Right lobe of liver (tissue), 6 donors: ENCODE data around the gene RFX8. TPM values are rescaled to one million over a fixed set of nuclear protein-coding genes. Genes with fewer than 3 reads are reported as not detected.

ENCODE experiments used
- ATAC-seq, 4 donors: fragments of 200-7000 bp; cut with Tn5 transposase; one replicate each; pipeline ENCODE4 v1.9.1; 2020; ENCODE audit warnings: mild to moderate bottlenecking in 4 of 4, moderate library complexity in 4 of 4
- DNase-seq, 3 donors: peaks; one replicate each; pipeline ENCODE4 v3.0.0-alpha.2; 2020
- H3K27ac ChIP-seq, 3 donors: fragments of 200-600 bp; one replicate each; pipeline ENCODE4 v1.8.0; 2022
- H3K27me3 ChIP-seq, 2 donors: fragments of 200-600 bp; one replicate each; pipeline ENCODE4 v1.8.0; 2022
- H3K36me3 ChIP-seq, 4 donors: fragments of 200-600 bp; sonication (generic) in 1 of 4; one replicate each; pipeline versions ENCODE4 v1.5.1 to v1.8.0; 2017 to 2022; ENCODE audit warnings: control low read depth in 1 of 4
- H3K4me1 ChIP-seq, 4 donors: fragments of 200-600 bp; sonication (generic) in 1 of 4; one replicate each; pipeline versions ENCODE4 v1.5.1 to v1.8.0; 2017 to 2022; ENCODE audit warnings: control low read depth in 1 of 4
- H3K4me3 ChIP-seq, 3 donors: fragments of 200-600 bp; one replicate each; pipeline ENCODE4 v1.8.0; 2022
- H3K9me3 ChIP-seq, 4 donors: fragments of 200-600 bp; sonication (generic) in 1 of 4; one replicate each; pipeline versions ENCODE4 v1.5.1 to v1.8.0; 2017 to 2022; ENCODE audit warnings: control low read depth in 1 of 4
- CTCF ChIP-seq, 4 donors: fragments of 200-600 bp in 3 of 4; fragments of 450-650 bp in 1 of 4; IDR thresholded peaks; one replicate each; pipeline versions ENCODE4 v1.5.1 to v1.8.0; 2016 to 2022; ENCODE audit warnings: antibody characterized with exemption in 4 of 4, mild to moderate bottlenecking in 2 of 4
- POLR2A ChIP-seq: fragments of 450-650 bp; IDR thresholded peaks from one replicate; pipeline ENCODE4 v1.6.1; 2017; ENCODE audit warnings: antibody characterized with exemption, mild to moderate bottlenecking
- WGBS: methylation state at CpG from one replicate; pipeline ENCODE4 v1.1.6; 2018; ENCODE audit warnings: low coverage, low lambda C conversion rate; ENCODE audit not compliant: insufficient coverage; ENCODE audit errors: missing lambda C conversion rate; 5-methylcytosine and 5-hydroxymethylcytosine counted together
- intact Hi-C, 2 donors: fragments of 100-400 bp; cut with DNase I; formaldehyde crosslinking; loops; one replicate each; pipeline versions ENCODE4 v1.11.2 to v1.14.1; 2022
- total RNA-seq, 6 experiments: library from RNA; depleted of rRNA in 2 of 6; stranded (reverse); fragments of >200 nt in 2 of 6; fragmentation: NEBNext Ultra II Directional in 3 of 6; extraction: Animal tissue kit (Norgen Biotek cat#: 25700) in 3 of 6; gene quantifications; one replicate each; pipeline versions ENCODE4 v1.1.0 to v1.2.4, GENCODE V29; 2016 to 2023
- donor health status: DM: no; HTN: yes; CAD: no.
- donor health status: DM: no; HTN: no; CAD: no.
- donor health status: DM: no; HTN: no; CAD: no.
- donor health status: DM: no; HTN: yes; CAD: no.
- donor health status: DM: no; HTN: yes; CAD: no.

RFX8 gene
- total RNA-seq, 6 experiments from 2014 or later = not detected

GRCh38 chr2:101479810-101480209, 4.9 kb upstream of the RFX8 start:
- Histone ChIP-seq H3K4me3 (no peak overlapping the region), H3K36me3 (no peaks in the 10 kb centered on the region), H3K9me3 (no peaks in the 10 kb centered on the region), H3K27me3 (no peaks in the 10 kb centered on the region), H3K27ac (no peak overlapping the region), H3K4me1 (no peaks in the 10 kb centered on the region)
- TF ChIP-seq POLR2A (no peak), CTCF (IDR thresholded peaks at IDR 0.05) (no peak)
- WGBS = 79% methylated on average over 5 of the region's 9 CpGs
- intact Hi-C loops = no loop called here
- DNase-seq = no peak
- no peak for ATAC-seq

GRCh38 chr2:101479328-101479727, 4.4 kb upstream of the RFX8 start:
- no peaks in the 10 kb centered on the region for H3K4me1 ChIP-seq
- intact Hi-C loops = no loop called here
- WGBS = 44% methylated on average over 4 of the region's 4 CpGs
- TF ChIP-seq CTCF (IDR thresholded peaks at IDR 0.05) (no peak), POLR2A (no peak)
- no peak overlapping the region for H3K4me3 ChIP-seq
- ATAC-seq (no peak), DNase-seq (no peak)
- H3K27me3 ChIP-seq = peaks cover 0 to 2% of the 10 kb centered on the region in 2 donors
- no peak overlapping the region for H3K27ac ChIP-seq
- H3K36me3 ChIP-seq = no peaks in the 10 kb centered on the region
- no peaks in the 10 kb centered on the region for H3K9me3 ChIP-seq

GRCh38 chr2:101478181-101479001, 3.5 kb upstream of the RFX8 start:
- 45% methylated on average over 2 of the region's 2 CpGs for WGBS
- H3K27ac ChIP-seq = no peak overlapping the region
- intact Hi-C loops = no loop called here
- H3K9me3 ChIP-seq = no peaks in the 10 kb centered on the region
- TF ChIP-seq CTCF (IDR thresholded peaks at IDR 0.05) = no peak
- TF ChIP-seq POLR2A = no peak
- peaks cover 0 to 5% of the 10 kb centered on the region in 2 donors for H3K27me3 ChIP-seq
- H3K4me1 ChIP-seq = peaks cover 0 to 7% (median 0%) of the 10 kb centered on the region in 4 donors
- DNase-seq (no peak), ATAC-seq (peak in 3 of 4 donors; percentile 8 to 31 (median 28))
- no peak overlapping the region for H3K4me3 ChIP-seq
- no peaks in the 10 kb centered on the region for H3K36me3 ChIP-seq

GRCh38 chr2:101477556-101477955, 2.6 kb upstream of the RFX8 start:
- Histone ChIP-seq H3K4me1 (peaks cover 0 to 7% (median 0%) of the 10 kb centered on the region in 4 donors), H3K36me3 (no peaks in the 10 kb centered on the region), H3K27me3 (peaks cover 0 to 5% of the 10 kb centered on the region in 2 donors), H3K9me3 (no peaks in the 10 kb centered on the region), H3K4me3 (no peak overlapping the region), H3K27ac (no peak overlapping the region)
- WGBS = 80% methylated on average over 1 of the region's 2 CpGs
- no peak for TF ChIP-seq POLR2A
- TF ChIP-seq CTCF (IDR thresholded peaks at IDR 0.05) = no peak
- DNase-seq = no peak
- intact Hi-C loops = no loop called here
- ATAC-seq = no peak
